ENCODE data around the gene CATSPERE.
"Not testable (repeated sequence)": the region's sequence is repeated elsewhere in the genome, so short reads cannot be mapped to it uniquely, and the experiment has no call there.

The CATSPERE gene

DNA sequence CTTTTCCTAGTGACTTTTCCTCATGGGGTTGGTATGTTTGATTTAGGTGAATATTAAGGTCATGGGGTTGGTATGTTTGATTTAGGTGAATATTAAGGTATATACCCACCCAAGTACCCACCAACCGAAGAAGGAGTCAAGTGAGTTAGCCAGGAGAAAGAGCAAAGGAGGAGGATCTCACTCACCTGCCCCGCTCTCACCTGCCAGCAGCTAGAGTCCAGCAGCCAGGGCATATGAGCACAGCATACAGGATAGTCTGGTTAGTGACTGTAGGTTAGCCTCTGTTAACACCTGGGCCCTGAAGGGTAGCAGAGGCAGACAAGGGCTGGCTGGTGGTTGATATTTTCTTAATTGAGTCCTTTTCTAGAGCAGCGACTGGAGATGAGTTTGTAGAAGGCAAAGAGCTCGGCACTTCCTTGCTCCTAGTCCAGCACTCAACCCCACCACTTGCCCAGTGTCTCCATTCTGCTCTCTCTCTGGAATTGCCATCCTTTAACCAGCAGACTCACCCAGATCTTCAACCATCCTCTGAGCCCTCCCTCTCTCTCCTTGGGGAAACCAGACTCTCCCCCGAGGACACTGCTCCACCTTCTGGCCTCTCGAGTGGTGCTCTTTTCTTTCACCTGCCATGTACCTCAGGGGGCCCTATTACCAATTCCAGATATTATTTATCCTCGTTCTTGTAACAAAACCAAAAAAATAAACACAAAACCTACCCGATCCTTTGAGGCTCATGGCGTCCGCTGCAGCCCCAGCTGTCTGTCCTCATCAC is 175.6 kb downstream of the CATSPERE start:
- no peak for DNase-seq

DNA sequence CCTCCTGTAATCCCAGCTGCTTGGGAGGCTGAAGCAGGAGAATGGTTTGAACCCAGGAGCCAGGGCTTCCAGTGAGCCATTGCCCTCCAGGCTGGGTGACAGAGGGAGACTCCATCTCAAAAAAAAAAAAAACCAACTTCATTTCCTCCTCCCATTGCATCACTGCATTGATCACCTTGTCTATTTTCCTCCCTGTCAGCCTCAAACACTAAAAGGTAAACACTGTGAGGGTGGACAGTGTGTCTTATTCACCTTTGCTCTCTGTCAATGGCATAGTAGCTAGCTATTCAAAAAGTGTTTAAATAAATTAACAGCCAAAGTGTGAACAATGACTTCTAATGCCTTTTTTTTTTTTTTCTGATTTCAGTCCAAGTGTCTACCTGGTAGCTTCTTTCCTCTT is 178.5 kb downstream of the CATSPERE start:
- no peak for DNase-seq

DNA sequence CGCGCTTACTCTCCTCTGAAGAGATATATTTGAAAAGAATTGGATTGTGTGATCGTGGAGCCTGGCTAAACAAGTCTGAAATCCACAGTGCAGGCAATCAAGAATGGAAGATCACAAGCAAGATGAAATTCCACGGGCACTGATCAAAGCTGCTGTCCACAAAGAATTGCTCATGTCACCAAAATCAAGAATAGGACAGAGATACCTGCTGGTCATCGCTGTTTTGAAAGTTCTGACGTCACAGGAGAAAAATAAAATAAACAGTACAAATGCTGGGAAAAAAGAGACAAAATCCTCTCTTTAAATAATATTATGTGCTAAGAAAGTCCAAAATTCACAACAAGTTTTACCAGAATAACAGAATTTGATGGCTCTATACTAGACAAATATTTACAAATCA is 179.8 kb downstream of the CATSPERE start:
- no peak for DNase-seq

GRCh38 chr1:244642526-244642925 is 181.5 kb downstream of the CATSPERE start:
- no peak for DNase-seq

DNA sequence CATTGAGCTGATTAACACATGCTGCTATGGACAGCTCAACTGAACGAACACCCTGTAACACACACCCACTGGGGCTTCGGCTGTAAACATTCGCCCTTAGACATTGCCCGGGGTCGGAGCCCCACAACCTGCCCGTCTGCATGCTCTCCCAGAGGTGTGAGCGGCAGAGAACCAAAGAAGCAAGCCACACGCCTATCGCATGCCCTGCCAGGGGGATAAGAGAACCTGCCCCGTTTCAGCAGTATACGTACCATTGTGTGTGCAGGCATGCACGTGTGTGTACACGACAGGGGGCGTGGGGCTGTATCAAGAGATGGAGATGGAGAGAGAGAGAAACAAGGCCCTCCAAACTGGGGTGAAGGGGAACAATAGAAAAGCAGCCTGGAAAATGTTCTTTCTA is 181.9 kb downstream of the CATSPERE start:
- no peak for DNase-seq

- DNase-seq = no peak
Measured at GRCh38 chr1:244645414-244645813, 184.3 kb downstream of the CATSPERE start.

- no peak for DNase-seq
Measured at GRCh38 chr1:244645890-244646289, 184.8 kb downstream of the CATSPERE start.

- no peak for DNase-seq
Measured at GRCh38 chr1:244647819-244648218, 186.7 kb downstream of the CATSPERE start.

DNA sequence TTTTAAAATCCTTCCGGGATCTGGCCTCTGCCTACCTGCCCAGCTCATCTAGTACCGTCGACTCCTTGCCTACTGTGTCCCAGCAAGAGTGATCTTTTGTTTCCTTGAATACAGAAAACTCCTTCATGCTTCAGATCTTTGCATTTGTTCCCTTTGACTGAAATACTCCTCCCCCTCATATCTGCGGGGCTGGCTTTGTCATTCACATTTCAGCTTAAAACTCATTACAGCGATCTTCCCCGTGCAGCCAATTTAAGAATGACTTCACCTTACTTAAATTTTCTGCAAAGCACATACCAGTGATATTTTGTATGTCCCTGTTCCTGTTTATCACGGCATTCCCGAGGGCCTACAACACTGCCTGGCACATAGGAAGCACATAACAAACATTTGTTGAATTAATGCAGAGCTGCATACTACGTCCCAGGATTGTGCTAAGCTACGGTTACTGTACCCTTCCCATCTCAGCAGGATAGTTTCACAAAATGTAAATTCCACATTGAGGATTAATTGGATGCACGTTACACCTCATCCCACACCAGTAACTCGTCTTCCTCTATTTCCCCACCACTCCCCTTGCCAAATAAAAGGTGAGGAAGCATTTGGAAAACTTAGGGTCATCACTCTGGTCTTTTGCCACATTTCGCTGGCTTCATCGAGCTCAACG is 191.0 kb downstream of the CATSPERE start:
- DNase-seq = no peak

DNA sequence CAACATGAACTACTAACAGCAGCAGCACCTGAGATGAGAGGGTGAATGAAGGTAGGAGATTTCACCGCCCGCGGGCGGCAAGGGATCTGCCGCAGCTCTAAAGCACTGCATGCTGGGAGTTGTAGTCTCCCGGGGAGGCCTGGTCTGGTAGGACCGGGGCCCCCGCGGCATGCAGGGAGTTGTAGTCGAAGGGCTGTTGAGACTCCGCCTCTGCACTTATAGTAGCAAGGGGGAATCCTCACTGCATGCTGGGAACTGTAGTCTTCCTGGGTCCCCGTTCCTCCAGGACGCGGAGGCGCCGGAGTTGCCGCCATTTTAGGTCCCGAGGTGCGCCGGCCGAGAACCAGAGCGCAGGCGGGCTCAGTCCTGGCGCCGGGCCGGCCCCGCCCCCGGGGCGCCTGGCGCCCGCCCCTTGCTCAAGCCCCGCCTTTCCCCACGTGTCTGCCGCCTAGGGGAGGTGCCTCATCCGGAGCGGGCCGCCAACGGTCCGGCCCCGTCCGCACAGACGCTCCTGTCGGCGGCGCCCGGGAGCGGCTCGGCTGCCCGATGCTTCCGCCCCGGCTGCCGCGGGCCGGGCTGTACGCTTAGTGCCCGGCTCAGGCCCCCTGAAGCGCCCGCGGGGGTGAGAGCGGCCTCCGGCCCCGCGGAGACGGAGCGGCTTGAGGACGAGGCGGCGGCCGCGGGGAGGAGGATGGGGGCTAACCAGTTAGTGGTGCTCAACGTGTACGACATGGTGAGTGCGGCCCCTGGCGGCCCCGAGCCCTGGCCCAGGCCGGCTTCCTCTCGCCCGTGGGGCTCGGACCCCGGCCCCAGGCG is 191.8 kb downstream of the CATSPERE start, which contains the start of gene DESI2:
Gene DESI2 (plus strand): TSS at position 504 of the 816 bp plus-strand sequence. CDS start 188 bp downstream, at position 692.
- DNase-seq = peak; percentile 98

GRCh38 chr1:244653439-244654107 is 192.5 kb downstream of the CATSPERE start:
- DNase-seq = no peak

DNA sequence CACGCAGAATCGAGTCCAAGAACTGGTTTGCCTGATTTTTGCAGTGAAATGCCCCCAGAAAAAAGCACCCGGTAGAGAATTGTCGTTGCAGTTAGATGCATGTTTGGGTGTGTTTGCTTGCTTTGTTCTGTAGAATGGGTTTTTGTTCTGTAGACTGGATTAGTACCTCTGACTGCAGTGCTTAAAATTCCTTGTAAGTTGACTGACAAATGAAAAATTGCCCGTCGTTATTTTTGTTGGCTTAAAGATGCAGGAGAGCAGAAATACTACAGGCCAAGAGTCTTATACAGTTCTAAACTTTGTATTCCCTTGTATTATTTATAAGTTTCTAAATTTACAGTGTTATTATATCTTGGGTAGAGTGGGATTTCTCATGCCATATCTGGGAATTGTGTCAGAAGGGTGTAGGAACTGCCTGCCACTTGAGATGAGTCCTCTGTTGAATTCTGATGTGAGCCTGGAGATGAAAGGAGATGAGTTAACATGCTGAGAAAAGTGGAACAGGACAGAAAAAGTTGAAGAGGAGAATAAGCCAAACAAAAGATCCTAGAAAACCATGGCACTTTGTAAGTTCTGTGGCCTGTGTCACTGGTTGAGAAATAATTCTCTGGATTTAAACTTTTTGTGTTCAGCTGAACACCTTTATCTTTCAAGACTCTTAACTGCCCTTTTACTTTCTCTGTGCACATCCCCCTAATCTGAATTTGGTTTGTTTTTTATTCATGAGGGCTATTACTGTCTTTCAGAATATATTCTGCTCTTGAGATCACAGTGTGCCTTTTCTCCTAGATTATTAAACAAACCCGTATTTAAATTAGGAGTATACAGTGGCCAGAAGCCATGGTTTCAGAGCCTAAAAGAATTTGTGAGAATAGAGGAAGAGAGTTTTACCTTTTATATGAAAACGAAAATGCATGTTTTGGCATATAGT is 193.3 kb downstream of the CATSPERE start:
- DNase-seq = no peak

GRCh38 chr1:244655186-244655585 is 194.1 kb downstream of the CATSPERE start:
- DNase-seq = no peak

DNA sequence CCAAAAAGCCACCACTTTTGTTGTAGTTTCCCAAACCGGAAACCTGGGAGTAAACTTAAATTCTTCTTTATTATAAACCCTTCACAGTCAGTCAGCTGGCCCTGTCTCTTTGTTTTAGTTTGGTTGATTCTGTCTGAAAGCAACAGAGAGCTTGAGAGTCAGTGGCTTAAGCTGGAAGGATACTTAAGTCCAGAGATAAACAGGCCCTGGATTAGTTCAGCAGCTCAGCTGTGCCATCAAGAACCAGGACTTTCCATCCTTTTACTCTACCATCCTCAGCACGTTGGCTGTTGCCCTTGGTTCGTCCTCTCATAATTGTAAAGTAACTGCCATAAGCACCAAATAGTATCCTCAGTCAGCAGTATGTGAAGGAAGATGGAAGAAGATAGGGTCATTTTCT is 196.3 kb downstream of the CATSPERE start:
- DNase-seq = no peak

- no peak for DNase-seq
Measured at GRCh38 chr1:244659694-244660093, 198.6 kb downstream of the CATSPERE start.

GRCh38 chr1:244660595-244660994 is 199.5 kb downstream of the CATSPERE start:
- DNase-seq = no peak

GRCh38 chr1:244661569-244662312 is 200.7 kb downstream of the CATSPERE start:
- DNase-seq = not testable (repeated sequence)

- DNase-seq = no peak
Measured at GRCh38 chr1:244662599-244662998, 201.5 kb downstream of the CATSPERE start.

DNA sequence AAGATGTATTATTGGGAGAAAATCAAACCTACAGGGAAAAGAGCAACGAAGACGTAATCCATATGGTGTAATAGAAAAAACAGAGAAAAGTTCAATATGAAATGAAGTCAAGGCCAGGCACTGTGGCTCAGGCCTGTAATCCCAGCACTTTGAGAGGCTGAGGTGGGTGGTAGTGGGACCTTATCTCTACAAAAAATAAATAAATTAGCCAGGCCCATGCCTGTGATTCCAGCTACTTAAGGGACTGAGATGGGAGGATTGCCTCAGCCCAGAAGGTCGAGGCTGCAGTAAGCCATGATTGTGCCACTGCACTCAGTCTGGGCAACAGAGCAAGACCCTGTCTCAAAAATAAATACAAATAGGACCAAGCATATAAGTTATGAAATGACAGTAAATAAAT is 203.3 kb downstream of the CATSPERE start:
- DNase-seq = no peak

DNA sequence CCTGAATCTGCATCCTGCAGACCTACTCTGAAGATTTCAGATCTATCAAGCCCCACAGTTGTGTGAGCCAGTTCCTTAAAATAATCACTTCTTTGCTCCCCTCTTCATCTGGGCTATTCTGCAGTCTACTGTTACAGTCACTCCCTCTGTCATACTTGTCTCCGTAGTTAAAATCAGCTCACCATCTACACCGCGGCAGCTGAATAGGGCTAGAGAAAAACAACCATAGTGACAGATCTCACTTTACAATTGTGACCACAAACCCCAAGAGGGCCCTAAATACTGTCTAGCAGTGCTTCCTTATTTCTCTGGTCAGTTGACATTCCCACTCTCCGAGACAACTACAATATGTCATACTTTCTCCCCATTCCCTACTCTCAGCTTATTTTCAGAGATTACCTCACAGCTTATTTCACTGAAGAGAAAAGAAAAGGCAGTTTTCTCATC is 204.7 kb downstream of the CATSPERE start:
- DNase-seq = no peak
